Peyer's patch (tissue), 4 donors: ENCODE measurements around the gene TNRC6B. TPM values are rescaled to one million over a fixed set of nuclear protein-coding genes. Genes with fewer than 3 reads are reported as not detected.
"Not testable (repeated sequence)": the region's sequence is repeated elsewhere in the genome, so short reads cannot be mapped to it uniquely, and the experiment has no call there.

Experiments used
- DNase-seq, 3 donors: peaks; one replicate each; pipeline ENCODE4 v3.0.0-alpha.2; 2017 to 2019
- H3K27ac ChIP-seq, 4 donors: fragments of 200-600 bp; sonication (generic); one replicate each; pipeline ENCODE4 v1.5.1; 2016 to 2019
- H3K27me3 ChIP-seq, 2 donors: fragments of 200-600 bp; sonication (generic); one replicate each; pipeline ENCODE4 v1.5.1; 2019
- H3K36me3 ChIP-seq, 3 donors: fragments of 200-600 bp; sonication (generic); one replicate each; pipeline ENCODE4 v1.5.1; 2016 to 2019
- H3K4me1 ChIP-seq, 4 donors: fragments of 200-600 bp; sonication (generic); one replicate each; pipeline ENCODE4 v1.5.1; 2016 to 2019
- H3K4me3 ChIP-seq, 4 donors: fragments of 200-600 bp; sonication (generic); 1 replicate in 3 of 4; 2 replicates in 1 of 4; pipeline ENCODE4 v1.5.1; 2016 to 2019; ENCODE audit warnings: mild to moderate bottlenecking in 1 of 4
- H3K9me3 ChIP-seq, 4 donors: fragments of 200-600 bp; sonication (generic); one replicate each; pipeline ENCODE4 v1.5.1; 2016 to 2019; ENCODE audit warnings: mild to moderate bottlenecking in 1 of 4
- CTCF ChIP-seq, 6 experiments: fragments of 450-650 bp in 4 of 6; fragments of 200-600 bp in 2 of 6; sonication (generic) in 1 of 6; IDR thresholded peaks; one replicate each; pipeline ENCODE4 v1.5.1; 2017 to 2019; ENCODE audit warnings: antibody characterized with exemption in 6 of 6, mild to moderate bottlenecking in 3 of 6, moderate library complexity in 1 of 6
- POLR2A ChIP-seq, 2 donors: fragments of 450-650 bp; IDR thresholded peaks; one replicate each; pipeline ENCODE4 v1.5.1; 2017; ENCODE audit warnings: antibody characterized with exemption in 2 of 2, mild to moderate bottlenecking in 2 of 2, moderate library complexity in 2 of 2
- total RNA-seq, 4 donors: library from RNA; depleted of rRNA; stranded (reverse); fragments of >200 nt; gene quantifications; one replicate each; pipeline ENCODE4 v1.1.0, GENCODE V29; 2016

TNRC6B gene
- total RNA-seq, 4 donors from 2014 or later, result 43.6 to 169 (median 54.0) TPM

GRCh38 chr22:40153705-40154104 lies 24.0 kb upstream of the TNRC6B start:
- no peak for TF ChIP-seq CTCF (IDR thresholded peaks at IDR 0.05)
- TF ChIP-seq POLR2A (IDR thresholded peaks at IDR 0.05), result no peak
- Histone ChIP-seq H3K27ac (no peak overlapping the region), H3K4me1 (peaks cover 0 to 26% (median 0%) of the 10 kb centered on the region in 4 donors), H3K27me3 (no peaks in the 10 kb centered on the region), H3K36me3 (no peaks in the 10 kb centered on the region), H3K9me3 (no peaks in the 10 kb centered on the region), H3K4me3 (no peak overlapping the region)
- DNase-seq, result no peak

- H3K36me3 ChIP-seq, result no peaks in the 10 kb centered on the region
- peaks cover 0 to 26% (median 0%) of the 10 kb centered on the region in 4 donors for H3K4me1 ChIP-seq
- DNase-seq, result peak in 1 of 3 donors; percentile 67
- H3K4me3 ChIP-seq, result no peak overlapping the region
- H3K27me3 ChIP-seq, result no peaks in the 10 kb centered on the region
- peak overlapping the region in 2 of 4 donors; percentile 51 to 57 for H3K27ac ChIP-seq
- peak in 3 of 6 experiments; percentile 50 to 58 (median 50) for TF ChIP-seq CTCF (IDR thresholded peaks at IDR 0.05)
- TF ChIP-seq POLR2A (IDR thresholded peaks at IDR 0.05), result no peak
- no peaks in the 10 kb centered on the region for H3K9me3 ChIP-seq
Observed at GRCh38 chr22:40156001-40156516, 21.7 kb upstream of the TNRC6B start.

GRCh38 chr22:40156682-40157081 lies 21.0 kb upstream of the TNRC6B start:
- Histone ChIP-seq H3K4me1 (peaks cover 0 to 26% (median 0%) of the 10 kb centered on the region in 4 donors), H3K27ac (peak overlapping the region in 1 of 4 donors; percentile 57)
- not testable (repeated sequence) for H3K9me3 ChIP-seq, H3K27me3 ChIP-seq, H3K4me3 ChIP-seq, DNase-seq, H3K36me3 ChIP-seq

- TF ChIP-seq POLR2A (IDR thresholded peaks at IDR 0.05), result no peak
- TF ChIP-seq CTCF (IDR thresholded peaks at IDR 0.05), result no peak
- H3K4me3 ChIP-seq, result no peak overlapping the region
- peak overlapping the region in 1 of 4 donors; percentile 32 for H3K27ac ChIP-seq
- no peaks in the 10 kb centered on the region for H3K36me3 ChIP-seq
- peak in 1 of 3 donors; percentile 61 for DNase-seq
- H3K4me1 ChIP-seq, result peaks cover 0 to 26% (median 0%) of the 10 kb centered on the region in 4 donors
- H3K9me3 ChIP-seq, result no peaks in the 10 kb centered on the region
- H3K27me3 ChIP-seq, result no peaks in the 10 kb centered on the region
Observed at GRCh38 chr22:40157330-40157945, 20.3 kb upstream of the TNRC6B start.

- H3K4me3 ChIP-seq, result no peak overlapping the region
- no peak overlapping the region for H3K27ac ChIP-seq
- H3K27me3 ChIP-seq, result no peaks in the 10 kb centered on the region
- no peak for DNase-seq
- H3K36me3 ChIP-seq, result no peaks in the 10 kb centered on the region
- TF ChIP-seq POLR2A (IDR thresholded peaks at IDR 0.05) (no peak), CTCF (IDR thresholded peaks at IDR 0.05) (no peak)
- no peaks in the 10 kb centered on the region for H3K9me3 ChIP-seq
- peaks cover 0 to 19% (median 0%) of the 10 kb centered on the region in 4 donors for H3K4me1 ChIP-seq
Observed at GRCh38 chr22:40161194-40161593, 16.5 kb upstream of the TNRC6B start.

- not testable (repeated sequence) for DNase-seq, H3K27ac ChIP-seq, H3K36me3 ChIP-seq, H3K9me3 ChIP-seq, H3K4me1 ChIP-seq, H3K4me3 ChIP-seq, H3K27me3 ChIP-seq
Observed at GRCh38 chr22:40165537-40165936, 12.2 kb upstream of the TNRC6B start.
